T-helper 9 cell (primary cell): Measurements from ENCODE around the gene CXXC1.
"Not testable (repeated sequence)": the region's sequence is repeated elsewhere in the genome, so short reads cannot be mapped to it uniquely, and the experiment has no call there.

ENCODE experiments used
- DNase-seq: peaks from one replicate; pipeline ENCODE4 v3.0.0-alpha.2; 2020

The CXXC1 gene

DNA sequence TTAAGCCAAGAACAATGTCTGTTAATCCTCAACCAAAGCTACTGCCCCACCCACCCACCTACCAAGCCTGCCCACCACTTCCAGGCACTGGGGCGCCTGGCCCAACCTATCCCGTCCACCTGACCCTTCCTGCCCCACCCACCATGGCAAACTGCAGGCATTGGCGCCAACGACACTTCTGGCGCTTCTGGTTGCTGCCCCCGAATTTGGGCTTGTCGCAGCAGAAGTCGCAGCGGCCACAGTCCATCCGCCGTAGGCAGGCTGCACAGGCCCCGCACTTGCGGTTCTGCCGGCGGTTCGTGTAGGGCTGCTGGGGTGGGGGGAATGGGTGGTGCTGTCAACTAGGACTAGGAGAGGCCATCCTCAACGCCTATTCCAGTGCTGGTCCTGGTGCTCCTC lies 13.4 kb downstream of the CXXC1 start:
- DNase-seq: no peak

DNA sequence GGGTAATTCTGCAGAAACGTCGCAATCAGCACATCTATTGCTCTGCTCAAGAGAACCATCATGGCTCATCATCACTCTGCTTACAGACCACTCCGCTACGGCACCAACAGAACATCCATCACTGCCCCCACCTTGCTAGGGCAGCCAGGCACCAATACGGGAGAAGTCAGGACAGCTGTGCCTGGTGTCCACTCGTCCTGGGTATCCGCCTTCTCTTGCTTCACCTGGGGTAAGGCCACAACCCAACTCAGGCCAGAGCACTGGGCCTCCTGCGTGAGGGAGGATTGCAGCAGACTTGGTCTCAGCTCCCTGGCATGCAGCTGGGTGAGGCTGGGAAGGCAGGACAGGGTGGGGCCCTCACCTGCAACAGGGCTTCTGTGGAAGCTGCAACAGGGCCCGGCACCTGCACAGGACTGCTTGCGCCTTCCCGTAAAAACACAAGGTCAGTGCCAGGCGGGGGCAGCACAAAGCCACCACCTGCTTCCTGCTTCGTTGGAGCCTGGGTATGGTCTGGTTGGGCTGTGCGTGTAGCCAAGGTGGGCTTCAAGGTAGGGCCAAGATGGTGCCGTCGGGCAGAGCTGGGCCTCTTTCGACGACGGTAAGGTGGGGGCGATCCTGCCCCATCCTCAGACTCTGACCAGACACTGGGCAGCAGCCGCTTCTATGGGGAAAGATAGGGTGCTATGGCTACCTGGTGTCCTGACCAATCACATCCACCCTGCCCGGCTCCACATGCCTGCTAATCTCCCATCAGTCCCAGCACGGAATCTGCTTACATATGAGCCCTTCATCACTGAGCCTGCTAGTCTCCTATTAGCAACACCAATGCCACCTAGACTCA lies 14.1 kb downstream of the CXXC1 start:
- DNase-seq: no peak

DNA sequence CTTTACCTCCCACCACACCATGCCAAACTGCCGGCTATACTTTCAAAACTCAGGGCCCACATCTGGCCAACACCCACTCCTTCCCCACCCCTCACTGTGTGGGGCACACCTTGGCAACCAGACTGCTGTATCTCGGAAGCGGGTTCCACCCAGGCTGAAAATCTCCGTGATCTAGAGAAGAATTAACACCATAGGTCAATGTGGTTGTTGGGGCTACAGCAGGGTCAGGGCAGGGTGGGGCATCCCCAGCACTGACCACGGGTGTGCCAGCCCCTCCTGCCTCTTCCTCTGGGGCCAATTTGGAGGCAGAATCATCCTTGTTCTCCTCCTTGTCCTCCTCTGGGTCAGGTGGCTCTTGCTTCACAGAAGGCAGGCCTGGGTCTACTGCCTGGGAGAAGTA lies 14.9 kb downstream of the CXXC1 start:
- DNase-seq: no peak

DNA sequence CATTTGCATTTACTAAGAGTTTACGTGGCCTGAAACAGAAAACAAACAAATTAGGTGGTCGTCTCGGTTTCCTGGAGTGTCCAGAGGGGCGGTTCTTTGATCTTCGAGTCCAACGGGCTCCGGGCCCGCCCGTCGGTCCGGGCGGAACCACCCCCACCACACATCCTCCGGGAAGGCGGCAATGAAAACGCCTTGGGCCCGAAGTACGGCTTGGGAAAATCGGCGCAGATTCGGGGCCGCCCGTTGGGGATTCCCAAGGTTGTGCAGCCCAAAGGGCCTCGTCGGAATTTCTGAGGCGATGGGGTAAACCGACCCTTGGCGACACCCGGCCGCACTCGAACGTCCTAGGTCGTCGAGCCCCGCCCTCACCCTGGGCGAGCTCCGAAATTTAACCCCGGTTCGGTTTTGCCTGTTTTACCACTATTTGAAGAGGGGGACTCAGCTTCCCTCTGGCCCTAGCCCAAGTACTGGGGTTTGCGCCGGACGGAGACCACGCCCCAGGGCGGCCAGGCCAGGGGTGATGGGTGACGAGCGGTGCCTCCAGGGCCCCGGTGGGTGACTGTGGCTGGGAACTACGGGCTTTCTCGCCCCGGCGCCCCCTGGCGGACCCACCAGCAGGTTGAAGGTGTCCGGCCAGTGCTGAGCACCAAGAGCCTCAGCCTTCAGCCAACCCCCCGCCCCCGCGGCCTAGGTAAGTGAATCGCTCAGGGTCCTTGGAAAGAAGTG lies 19.3 kb downstream of the CXXC1 start:
- peak; percentile 69 for DNase-seq

DNA sequence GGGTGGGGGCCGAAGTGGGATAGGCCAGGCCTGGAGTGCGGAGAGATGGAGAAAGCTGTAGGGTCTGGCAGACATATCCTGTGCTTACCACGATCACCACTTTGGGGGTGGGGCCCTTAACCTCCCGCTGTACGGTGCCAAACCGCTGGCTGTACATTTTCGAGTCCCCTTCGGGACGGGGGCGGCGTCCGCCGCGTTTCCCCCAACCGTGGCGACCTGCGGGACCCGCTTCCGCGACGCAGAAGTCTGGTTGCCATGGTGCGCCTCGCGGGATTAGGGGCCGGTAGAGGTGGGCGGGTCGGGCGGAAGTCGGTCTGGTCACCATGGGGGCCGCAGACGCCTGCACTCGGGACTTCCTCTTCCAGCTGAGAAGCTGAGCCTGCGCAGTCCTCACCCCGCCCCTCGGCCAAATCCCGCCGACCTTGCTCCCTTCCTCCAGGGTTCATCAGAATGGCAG lies 21.2 kb downstream of the CXXC1 start, which contains the start of gene CFAP53:
TSS of gene CFAP53 (minus strand) at position 248 of the 457 bp plus-strand sequence. CDS start at position 157, 91 bp downstream.
- DNase-seq: peak; percentile 67

DNA sequence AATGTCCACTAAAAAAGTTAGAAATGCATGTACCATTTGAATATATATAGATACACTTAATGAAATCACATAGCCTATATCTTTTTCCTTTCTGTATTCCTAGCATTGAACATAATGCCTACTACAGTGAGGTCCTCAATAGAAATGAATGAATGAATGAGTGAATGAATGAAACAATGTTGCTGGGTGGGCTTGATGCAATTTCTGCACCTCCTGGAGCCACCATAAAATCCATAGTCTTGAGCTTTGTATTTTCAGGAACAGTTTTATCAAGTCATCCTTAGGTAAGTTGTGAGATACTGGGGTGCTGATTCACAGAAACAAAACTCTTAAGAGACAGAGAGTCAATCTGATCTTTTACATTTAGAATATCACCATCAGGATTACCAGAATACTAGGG lies 24.5 kb downstream of the CXXC1 start:
- no peak for DNase-seq

DNA sequence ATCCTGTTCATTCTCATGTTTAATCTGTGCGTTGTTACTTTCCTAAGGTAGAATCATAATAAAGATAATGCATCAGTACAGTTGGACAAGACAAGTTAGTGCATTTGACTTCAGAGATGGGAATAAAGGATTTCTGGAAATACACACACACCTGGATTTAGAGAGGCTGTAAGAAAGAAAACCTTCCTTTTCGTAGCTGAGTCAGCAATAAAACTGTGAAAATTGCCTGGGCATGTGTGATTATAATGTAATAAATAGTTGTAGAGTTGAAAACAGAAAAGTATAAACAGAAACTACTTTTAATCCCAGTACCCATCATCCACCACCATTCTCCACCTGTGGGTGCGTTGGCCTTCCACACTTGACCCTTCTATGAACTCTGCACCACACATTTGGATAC lies 36.6 kb downstream of the CXXC1 start:
- DNase-seq: no peak

DNA sequence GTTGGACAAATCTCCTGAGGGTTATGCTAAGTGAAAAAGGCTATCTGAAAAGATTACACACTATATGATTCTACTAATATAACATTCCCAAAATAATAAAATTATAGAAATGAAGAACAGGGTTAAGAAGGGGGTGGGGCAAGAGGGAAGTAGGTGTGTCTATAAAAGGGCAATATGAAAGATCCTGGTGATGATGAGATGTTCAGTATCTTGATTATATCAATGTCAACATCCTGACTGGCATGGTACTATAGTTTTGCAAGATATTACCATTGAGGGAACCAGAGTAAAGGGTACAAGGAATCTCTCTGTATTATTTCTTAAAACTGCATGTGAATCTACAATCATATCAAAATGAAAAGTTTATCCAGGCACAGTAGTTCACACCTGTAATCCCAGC lies 37.9 kb downstream of the CXXC1 start:
- no peak for DNase-seq

DNA sequence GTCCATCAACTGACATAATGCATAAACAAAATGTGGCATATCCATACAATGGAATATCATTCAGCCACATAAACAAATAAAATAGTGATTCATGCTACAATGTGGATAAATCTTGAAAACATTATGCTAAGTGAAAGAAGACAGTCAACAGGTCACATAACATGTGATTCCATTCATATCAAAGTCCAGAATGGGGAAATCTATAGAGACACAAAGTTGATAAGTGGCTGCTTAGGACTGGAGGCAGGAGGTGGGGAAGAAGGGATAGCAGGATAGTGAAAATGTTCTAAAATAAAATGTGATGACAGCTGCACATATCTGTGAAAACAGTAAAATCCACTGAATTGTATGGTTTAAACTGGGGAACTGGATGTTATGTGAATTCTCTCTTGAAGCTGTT lies 39.9 kb downstream of the CXXC1 start:
- no peak for DNase-seq

DNA sequence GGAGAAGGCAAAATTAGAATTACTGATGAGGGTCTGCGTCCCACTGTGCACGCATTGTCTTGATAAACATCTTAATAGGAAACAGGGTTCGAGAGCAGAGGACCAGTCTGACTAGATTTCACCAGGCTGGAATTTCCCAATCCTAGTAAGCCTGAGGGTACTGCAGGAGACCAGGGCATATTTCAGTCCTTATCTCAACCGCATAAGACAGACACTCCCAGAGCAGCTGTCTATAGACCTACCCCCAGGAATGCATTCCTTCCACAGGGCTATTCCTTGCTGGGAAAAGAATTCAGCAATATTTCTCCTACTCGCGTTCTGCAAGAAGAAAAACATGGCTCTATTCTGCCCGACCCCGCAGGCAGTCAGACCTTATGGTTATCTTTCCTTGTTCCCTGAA lies 45.7 kb downstream of the CXXC1 start:
- DNase-seq: not testable (repeated sequence)

DNA sequence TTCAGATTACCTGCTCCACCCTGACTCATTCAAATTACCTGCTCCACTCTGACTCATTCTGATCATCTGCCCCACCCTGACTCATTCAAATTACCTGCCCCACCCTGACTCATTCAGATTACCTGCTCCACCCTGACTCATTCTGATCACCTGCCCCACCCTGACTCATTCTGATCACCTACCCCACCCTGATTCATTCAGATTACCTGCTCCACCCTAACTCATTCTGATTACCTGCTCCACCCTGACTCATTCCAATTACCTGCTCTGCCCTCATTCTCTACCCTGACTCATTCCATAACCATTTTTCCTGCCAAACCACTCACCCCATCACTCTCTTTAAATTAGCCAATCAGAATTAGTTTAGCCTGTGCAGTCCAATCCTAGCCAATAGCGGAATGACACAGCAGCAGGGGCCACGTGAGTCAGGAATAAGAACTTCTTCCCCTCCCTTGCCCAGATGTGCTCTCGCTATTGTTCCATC lies 47.4 kb downstream of the CXXC1 start:
- no peak for DNase-seq

DNA sequence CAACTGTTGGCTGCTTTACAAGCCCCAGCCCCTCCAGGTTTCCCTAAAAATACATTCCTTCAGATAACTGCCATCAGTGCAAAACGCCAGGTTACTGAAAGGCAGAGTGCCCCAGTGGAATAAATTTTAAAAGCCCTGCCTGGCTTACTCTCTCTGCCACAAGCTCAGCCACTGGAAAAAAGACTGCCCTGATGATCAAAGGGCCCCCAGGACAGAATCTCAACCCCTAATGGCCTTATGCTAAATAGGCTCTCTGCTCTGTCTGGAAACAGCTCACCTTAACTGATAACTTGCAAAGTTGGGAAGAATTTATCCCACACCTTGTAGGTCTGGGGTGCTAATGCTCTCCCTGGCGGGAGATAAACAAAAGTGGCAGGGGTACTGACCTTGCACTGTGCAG lies 55.1 kb downstream of the CXXC1 start:
- no peak for DNase-seq
